ENCODE results near the gene PAK1IP1.

Gene PAK1IP1

DNA sequence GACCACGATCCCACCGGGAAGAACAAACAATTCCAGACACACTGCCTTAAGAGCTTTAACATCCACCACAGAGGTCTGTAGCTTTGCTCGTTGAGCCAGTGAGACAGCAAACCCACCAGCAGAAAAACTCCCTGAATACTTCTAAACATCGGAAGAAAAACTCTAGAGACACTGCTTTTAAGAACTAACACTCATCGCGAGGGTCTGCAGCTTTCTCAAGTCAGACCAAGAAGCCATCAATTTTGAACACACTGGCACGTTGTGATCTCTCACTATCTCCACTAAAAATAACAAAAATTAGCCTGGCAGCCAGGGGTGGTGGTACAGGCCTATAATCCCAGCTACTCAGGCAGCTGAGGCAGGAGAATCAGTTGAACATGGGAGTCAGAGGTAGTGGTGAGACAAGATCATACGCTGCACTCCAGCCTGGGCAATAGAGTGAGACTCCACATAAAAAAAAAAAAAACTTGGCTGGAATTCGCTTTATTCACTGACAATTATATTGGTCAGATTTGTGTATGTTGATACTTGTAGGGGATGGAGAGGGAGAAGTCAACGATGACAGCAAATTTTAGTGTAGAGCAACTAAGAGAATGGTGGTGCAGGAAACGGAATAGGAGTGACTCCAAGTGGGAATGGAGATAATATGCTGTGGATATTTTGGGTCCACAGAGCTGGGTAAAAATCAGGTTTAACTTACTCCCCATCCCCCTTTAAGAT lies 27.2 kb downstream of the PAK1IP1 start:
- H3K27ac ChIP-seq: peak overlapping the region; percentile 88
- DNase-seq: no peak
- H3K27me3 ChIP-seq (ENCODE audit: insufficient read depth, low read depth, severe bottlenecking): no peaks in the 10 kb centered on the region
- TF ChIP-seq CTCF (IDR thresholded peaks at IDR 0.05; ENCODE audit: low read depth, low read length): no peak
- peaks cover 26% of the 10 kb centered on the region for H3K36me3 ChIP-seq
- H3K9me3 ChIP-seq (ENCODE audit: severe bottlenecking): peaks cover 30% of the 10 kb centered on the region
- peak overlapping the region; percentile 68 for H3K4me3 ChIP-seq (ENCODE audit: low read depth, low read length)

DNA sequence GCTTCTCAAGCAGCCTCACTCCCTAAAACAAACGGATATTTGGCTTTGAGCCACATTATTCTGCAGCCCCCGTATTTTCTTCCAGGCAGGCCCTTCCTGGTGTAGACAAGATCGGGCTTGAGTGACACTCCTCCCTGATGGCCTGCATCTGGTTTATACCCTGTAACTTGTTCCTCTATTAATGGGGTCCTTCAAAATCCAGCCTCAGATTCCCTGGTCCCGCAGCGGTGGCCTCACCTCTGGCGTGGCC lies 27.7 kb downstream of the PAK1IP1 start:
- Histone ChIP-seq H3K36me3 (peaks cover 31% of the 10 kb centered on the region), H3K9me3 (ENCODE audit: severe bottlenecking) (peaks cover 25% of the 10 kb centered on the region), H3K27ac (peak overlapping the region; percentile 88), H3K4me3 (ENCODE audit: low read depth, low read length) (peak overlapping the region; percentile 68), H3K27me3 (ENCODE audit: insufficient read depth, low read depth, severe bottlenecking) (no peaks in the 10 kb centered on the region)
- DNase-seq: no peak
- TF ChIP-seq CTCF (IDR thresholded peaks at IDR 0.05; ENCODE audit: low read depth, low read length): no peak

- Histone ChIP-seq H3K9me3 (ENCODE audit: severe bottlenecking) (peaks cover 20% of the 10 kb centered on the region), H3K27me3 (ENCODE audit: insufficient read depth, low read depth, severe bottlenecking) (no peaks in the 10 kb centered on the region), H3K4me3 (ENCODE audit: low read depth, low read length) (peak within 1 kb of the TSS; percentile 68), H3K36me3 (peaks cover 32% of the 10 kb centered on the region), H3K27ac (peak within 1 kb of the TSS; percentile 88)
- peak; percentile 100 for DNase-seq
- TF ChIP-seq CTCF (IDR thresholded peaks at IDR 0.05; ENCODE audit: low read depth, low read length): no peak
Observed at GRCh38 chr6:10722820-10723566, 28.2 kb downstream of the PAK1IP1 start, which contains the start of gene TMEM14C. Gene TMEM14C (plus strand): TSS chr6:10723070. CDS start chr6:10724614, 1,544 bp downstream.

- TF ChIP-seq CTCF (IDR thresholded peaks at IDR 0.05; ENCODE audit: low read depth, low read length): no peak
Observed at GRCh38 chr6:10723567-10723881, 28.8 kb downstream of the PAK1IP1 start.

GRCh38 chr6:10725044-10725443 lies 30.3 kb downstream of the PAK1IP1 start:
- no peak for TF ChIP-seq CTCF (IDR thresholded peaks at IDR 0.05; ENCODE audit: low read depth, low read length)
- DNase-seq: no peak
- H3K9me3 ChIP-seq (ENCODE audit: severe bottlenecking): peaks cover 3% of the 10 kb centered on the region
- no peak overlapping the region for H3K4me3 ChIP-seq (ENCODE audit: low read depth, low read length)
- H3K27ac ChIP-seq: no peak overlapping the region
- peaks cover 44% of the 10 kb centered on the region for H3K36me3 ChIP-seq
- no peaks in the 10 kb centered on the region for H3K27me3 ChIP-seq (ENCODE audit: insufficient read depth, low read depth, severe bottlenecking)

More at GRCh38 chr6:10723567-10723881, 28.8 kb downstream of the PAK1IP1 start:
- Histone ChIP-seq H3K9me3 (ENCODE audit: severe bottlenecking) (peaks cover 15% of the 10 kb centered on the region), H3K27me3 (ENCODE audit: insufficient read depth, low read depth, severe bottlenecking) (no peaks in the 10 kb centered on the region), H3K27ac (peak overlapping the region; percentile 88), H3K36me3 (peaks cover 29% of the 10 kb centered on the region), H3K4me3 (ENCODE audit: low read depth, low read length) (peak overlapping the region; percentile 68)
- DNase-seq: no peak

All from WERI-Rb-1 (cell line).